D721Med (cell line): Measurements from ENCODE around the gene SPOCD1.

Source experiments
- DNase-seq: peaks from one replicate; pipeline ENCODE4 v3.0.0; 2011; ENCODE audit warnings: low spot score; ENCODE audit not compliant: insufficient read length
- FAIRE-seq: peaks from 2 replicates; lab custom pipeline; 2011; peaks lifted over from hg19 to GRCh38; lab: Jason Lieb, UNC
- CTCF ChIP-seq: IDR thresholded peaks from 2 replicates; pipeline ENCODE4 v1.5.1; 2012; ENCODE audit warnings: mild to moderate bottlenecking, control low read depth; ENCODE audit not compliant: insufficient read depth; ENCODE audit errors: missing control alignments

SPOCD1 gene

GRCh38 chr1:31796707-31797106 is 19.1 kb downstream of the SPOCD1 start:
- FAIRE-seq (no peak), DNase-seq (no peak)
- TF ChIP-seq CTCF = no peak

DNA sequence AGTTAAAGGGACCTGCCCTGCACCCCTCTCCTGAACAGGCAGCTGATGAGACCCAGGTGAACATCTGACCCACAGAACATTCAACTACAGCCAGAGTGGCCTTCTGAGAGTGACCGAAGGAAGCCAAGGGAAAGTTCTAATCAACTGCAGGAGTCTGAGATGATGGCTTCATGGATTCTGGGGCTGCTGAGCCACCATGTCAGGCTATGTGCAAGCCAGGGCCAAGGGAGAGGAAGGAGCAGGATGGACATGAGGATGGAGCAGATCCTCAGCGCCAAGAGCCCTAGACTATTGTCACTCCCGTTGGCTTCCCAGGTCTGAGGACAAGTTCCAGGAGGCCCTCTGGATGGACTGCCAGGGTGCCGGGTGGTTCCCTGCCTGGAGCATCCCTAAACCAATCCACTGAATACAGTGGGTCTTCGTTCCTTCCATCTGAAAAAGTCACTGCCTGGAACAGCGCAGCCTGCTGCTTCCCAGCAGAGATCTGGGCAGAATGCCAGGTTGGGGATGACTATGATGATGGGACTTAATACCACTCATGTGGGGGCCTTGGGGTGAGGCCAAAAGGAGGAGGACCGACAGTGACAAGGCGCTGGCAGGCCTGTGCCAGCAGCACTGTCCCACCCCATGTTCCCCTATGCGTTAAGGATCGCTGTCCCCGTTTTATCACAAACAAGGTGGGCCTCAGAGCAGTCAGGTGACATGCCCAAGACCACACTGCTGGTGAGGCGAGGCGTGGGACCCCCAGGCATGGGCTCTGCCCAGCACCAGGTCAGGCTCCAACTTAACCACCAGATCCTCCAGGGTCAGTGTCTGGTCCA is 19.8 kb downstream of the SPOCD1 start:
- peak; percentile 8 for TF ChIP-seq CTCF
- no peak for DNase-seq

DNA sequence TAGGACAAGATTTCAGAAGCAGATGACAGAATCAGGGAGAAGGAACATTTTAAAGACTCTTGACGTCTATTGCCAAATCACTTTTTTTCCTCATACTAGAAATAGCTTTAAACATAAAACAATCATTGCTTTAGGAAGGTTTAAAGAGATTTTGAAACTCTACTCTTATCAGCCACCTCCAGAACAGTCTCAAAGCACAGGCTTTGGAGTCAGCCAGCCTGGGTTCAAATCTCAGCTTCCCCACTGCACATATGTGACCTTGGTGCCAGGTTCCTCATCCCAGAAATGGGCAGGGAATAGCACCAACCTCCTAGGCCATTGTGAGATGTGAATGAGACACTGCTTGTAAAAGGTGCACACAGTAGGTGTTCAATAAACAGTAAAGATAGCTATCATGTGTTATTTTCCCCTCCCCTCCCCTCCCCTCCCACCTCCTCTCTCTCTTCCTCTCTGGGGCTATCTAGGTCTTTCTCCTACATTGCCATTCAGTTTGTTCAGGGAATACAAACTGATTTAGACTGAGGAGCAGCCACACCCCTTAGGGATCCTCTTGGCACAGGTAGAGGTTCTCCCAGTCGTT is 20.6 kb downstream of the SPOCD1 start:
- FAIRE-seq (no peak), DNase-seq (no peak)
- TF ChIP-seq CTCF = no peak

More for the DNA sequence above, 19.8 kb downstream of the SPOCD1 start:
- no peak for FAIRE-seq

GRCh38 chr1:31793586-31794285 is 22.1 kb downstream of the SPOCD1 start:
- no peak for FAIRE-seq
- DNase-seq = no peak
- no peak for TF ChIP-seq CTCF

DNA sequence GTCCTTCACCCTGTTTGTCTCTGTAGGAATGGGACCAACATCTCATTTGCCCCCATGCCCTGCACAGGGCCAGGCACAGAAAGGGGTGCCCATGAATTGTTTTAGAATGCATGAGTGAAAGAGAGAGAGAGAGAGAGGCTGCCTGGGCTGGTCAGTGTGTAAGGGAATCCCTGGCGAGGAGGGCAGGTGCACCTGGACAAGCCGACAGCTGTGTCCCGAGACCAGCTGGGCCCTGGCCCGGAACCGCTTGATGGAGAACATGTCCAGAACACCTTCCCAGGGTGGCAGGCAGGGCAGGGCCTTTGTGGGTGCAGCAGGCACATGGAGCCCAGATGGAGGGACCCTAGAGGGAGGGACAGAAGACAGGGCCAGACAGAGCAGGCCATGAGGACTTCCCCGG is 22.7 kb downstream of the SPOCD1 start:
- FAIRE-seq (no peak), DNase-seq (no peak)
- TF ChIP-seq CTCF = no peak

- FAIRE-seq (no peak), DNase-seq (no peak)
- TF ChIP-seq CTCF = no peak
Observed at GRCh38 chr1:31792541-31792940, 23.3 kb downstream of the SPOCD1 start.
